GM12891 (cell line): ENCODE results near the gene HMGN4.

Source experiments
- POLR2AphosphoS5 ChIP-seq: IDR thresholded peaks from 2 replicates; pipeline ENCODE4 v1.6.1; 2011; ENCODE audit warnings: low read depth, low read length, control low read depth
- SPI1 ChIP-seq: IDR thresholded peaks from 2 replicates; pipeline ENCODE4 v1.6.1; 2011; ENCODE audit warnings: low read depth, low read length, control low read depth
- TAF1 ChIP-seq: IDR thresholded peaks from 2 replicates; pipeline ENCODE4 v1.6.1; 2011; ENCODE audit warnings: low read depth, low read length, control low read depth

DNA sequence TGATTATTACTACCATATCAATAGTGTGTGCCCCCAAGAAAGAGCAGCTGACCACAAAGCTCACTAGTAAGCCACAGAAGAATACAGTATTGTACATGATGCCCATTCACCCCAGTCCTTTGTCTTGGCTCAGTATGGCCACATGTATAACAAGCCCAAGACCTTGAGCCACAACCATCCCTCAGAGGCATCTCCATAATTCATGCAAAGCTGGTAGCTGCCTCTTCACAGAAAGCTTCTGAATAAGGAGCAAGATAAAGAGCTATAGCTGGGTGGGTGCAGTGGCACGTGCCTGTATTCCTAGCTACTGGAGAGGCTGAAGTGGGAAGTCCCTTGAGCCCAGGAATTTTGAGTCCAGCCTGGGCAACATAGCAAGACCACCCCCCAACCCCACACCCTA lies 42.9 kb upstream of the HMGN4 start:
- TF ChIP-seq POLR2AphosphoS5 (no peak), SPI1 (no peak), TAF1 (no peak)
